C1 segment of cervical spinal cord (tissue), 14 donors: ENCODE results near the gene AIF1L.

ENCODE experiments used
- DNase-seq, 14 donors: peaks; one replicate each; lab custom pipeline; 2025; lab: John Stamatoyannopoulos, UW

The AIF1L gene

DNA sequence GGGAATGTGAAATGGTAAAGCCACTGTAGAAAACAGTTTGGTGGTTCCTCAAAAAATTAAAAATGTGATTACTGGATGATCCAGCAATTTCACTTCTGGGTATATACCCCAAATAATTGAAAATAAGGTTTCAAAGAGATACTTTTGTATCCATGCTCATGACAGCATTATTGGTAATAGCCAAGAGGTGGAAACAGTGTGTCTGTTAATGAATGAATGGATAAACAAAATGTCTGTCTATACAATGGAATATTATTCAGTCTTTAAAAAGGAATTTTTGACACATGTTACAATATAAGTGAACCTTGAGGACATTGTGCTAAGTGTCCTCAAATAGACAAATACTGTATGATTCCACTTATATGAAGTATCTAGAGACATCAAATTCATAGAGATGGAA is 69.2 kb downstream of the AIF1L start:
- DNase-seq, result no peak

DNA sequence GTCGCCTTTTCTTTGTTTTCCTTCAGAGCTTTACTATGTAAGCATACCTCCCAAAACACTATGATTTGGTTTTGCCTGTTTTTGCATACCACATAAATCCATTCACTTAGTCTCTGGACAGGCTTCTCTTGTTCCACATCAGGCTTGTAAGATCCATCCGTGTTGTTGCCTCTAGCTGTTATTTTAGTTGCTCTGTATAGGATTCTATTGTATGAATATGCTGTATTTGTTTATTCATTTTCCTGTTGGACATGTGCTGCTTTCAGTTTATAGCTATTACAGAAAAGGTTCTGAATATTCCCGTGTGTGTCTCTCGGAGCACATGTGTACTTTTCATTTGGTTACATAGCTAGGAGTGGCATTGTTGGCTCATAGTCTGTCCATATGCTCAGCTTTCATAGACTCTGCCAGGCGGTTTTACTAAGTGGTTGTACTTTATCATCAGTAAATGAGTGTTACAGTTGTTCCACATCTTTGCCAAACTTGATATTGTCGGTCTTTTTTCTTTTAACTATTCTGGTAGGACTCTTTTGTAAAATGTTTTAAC is 70.9 kb downstream of the AIF1L start:
- DNase-seq, result no peak

DNA sequence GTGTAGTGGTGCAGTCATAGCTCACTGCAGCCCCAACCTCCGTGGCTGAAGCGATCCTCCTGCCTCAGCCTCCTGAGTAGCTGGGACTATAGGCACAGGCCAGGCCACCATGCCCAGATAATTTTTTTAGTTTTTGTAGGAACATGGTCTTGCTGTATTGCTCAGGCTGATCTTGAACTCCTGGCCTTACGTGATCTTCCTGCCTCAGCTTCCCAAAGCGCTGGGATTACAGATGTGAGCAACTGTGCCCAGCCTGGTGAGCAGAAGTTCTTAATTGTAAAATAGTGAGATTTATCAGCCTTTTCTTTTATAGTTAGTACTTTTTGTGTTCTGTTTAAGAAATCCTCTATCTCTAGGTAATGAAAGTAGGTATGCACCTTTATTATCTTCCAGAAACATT is 71.6 kb downstream of the AIF1L start:
- DNase-seq, result no peak

DNA sequence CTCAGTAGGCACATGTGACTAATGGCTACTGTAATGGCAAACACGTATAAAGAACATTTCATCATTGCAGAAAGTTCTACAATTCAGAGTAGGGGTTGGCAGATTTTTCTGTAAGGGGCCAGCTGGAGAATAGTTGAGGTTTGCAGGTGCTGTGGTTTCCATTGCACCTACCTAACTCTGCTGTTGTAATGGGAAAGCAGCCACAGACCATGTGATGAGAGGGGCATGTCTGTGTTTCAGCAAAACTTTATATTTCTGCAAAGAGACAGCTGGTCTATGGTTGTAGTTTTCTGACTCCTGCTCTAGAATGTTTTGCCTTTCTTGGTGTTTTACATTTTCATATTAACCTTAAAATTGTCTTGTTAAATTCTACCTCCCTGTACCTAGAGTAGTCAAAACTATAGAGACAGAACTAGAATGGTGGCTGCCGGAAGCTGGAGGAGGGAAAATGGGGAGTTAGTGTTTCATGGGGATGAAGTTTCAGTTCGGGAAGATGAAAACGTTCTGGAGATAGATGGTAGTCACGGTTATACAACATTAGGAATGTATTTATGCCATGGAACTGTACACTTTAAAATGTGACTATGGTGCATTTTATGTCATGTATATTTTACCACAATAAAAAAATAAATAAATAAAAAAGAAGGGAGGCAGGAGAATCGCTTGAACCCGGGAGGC is 73.4 kb downstream of the AIF1L start:
- no peak for DNase-seq
